GM12892 (cell line): ENCODE results near the gene COG8.

Experiments
- POLR2A ChIP-seq: IDR thresholded peaks from 2 replicates; pipeline ENCODE4 v1.6.1; 2011; ENCODE audit warnings: low read depth, low read length, control low read depth
- POLR2AphosphoS5 ChIP-seq: IDR thresholded peaks from 2 replicates; pipeline ENCODE4 v1.6.1; 2011; ENCODE audit warnings: low read depth, low read length, control low read depth
- TAF1 ChIP-seq: IDR thresholded peaks from 2 replicates; pipeline ENCODE4 v1.6.1; 2011; ENCODE audit warnings: low read depth, mild to moderate bottlenecking, control low read depth, low read length, borderline replicate concordance

DNA sequence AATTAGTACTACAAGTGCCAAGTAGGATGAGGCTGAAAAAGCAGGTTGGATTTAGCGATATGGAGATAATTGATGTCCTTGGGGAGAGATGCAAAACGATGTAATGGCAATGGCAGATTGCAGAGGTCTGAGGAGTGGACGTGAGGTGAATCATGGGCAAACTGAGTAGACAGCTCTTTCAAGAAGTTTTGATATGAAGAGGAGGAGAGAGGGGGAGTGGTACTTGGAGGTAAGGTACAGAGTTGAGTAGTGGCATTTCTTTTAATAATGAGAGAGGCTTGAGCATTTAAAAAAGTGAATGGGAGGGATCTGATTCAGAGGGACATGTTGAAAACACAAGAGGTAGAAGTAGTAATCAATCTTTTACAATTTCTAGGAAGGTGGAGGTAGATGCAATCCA is 46.0 kb downstream of the COG8 start:
- TF ChIP-seq POLR2A = no peak
- TF ChIP-seq POLR2AphosphoS5 = no peak
- TF ChIP-seq TAF1 = no peak
